HG03108 (cell line): ENCODE measurements around the gene RC3H2.
A peak's percentile ranks its signal among the peaks of the same experiment; 100 is the strongest.
"Not testable (repeated sequence)": the region's sequence is repeated elsewhere in the genome, so short reads cannot be mapped to it uniquely, and the experiment has no call there.

ENCODE experiments used
- ATAC-seq: cut with Tn5 transposase; IDR thresholded peaks from one replicate; pipeline ENCODE4 v1.9.1; 2021; ENCODE audit warnings: moderate library complexity; ENCODE audit not compliant: unreplicated experiment

RC3H2 gene

DNA sequence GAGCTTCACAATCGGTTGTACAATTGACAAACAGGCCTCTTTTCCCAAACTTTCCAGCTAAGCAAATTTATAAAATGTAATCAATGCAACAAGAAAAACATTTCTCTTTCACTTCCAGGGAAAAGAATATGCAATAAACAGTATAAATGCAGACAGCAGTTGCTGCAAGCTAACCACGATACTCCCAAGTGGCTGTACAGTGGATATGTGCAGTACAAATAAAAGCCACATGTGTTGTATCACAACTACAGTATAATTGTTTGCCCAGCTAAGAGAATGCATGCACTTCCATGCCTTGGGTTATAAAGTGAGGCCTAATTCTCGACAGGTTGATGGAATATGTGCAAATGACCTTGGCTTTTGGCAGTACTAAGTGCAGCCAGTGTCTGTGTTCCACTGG is 60.0 kb downstream of the RC3H2 start:
- ATAC-seq: no peak

DNA sequence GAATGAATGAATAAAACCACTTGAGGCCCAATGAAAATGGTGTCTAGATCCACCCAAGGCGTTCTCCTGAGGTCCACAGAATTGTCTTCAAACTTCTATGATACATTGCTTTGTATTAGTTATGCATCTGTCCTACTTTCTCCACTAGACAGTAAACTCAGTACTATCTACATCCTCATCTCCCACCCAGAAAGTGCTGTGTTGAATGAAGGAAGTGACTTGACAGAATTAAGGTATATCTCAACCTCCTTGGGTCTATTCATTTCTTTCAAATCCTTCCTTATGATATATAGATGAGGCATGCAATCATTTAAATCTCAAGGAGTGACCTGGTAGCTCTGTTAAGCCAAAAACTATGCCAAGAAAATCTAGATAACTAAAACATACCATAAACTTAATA is 61.0 kb downstream of the RC3H2 start:
- ATAC-seq: no peak

DNA sequence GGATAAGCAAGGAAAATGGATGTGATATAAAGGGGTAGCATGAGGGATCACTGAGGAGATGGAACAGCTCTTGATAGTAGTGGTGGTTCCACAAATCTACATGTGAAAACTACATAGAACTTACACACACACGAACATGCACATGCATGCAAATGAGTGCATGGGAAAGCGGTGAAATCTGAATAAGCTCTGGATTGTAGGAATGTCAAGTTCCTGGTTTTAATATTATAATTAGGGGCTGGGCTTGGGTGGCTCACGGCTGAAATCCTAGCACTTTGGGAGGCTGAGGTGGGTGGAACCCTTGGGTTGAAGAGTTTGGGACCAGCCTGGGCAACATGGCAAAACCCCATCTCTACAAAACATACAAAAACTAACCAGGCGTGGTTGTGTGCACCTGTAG is 63.7 kb downstream of the RC3H2 start:
- ATAC-seq: no peak

DNA sequence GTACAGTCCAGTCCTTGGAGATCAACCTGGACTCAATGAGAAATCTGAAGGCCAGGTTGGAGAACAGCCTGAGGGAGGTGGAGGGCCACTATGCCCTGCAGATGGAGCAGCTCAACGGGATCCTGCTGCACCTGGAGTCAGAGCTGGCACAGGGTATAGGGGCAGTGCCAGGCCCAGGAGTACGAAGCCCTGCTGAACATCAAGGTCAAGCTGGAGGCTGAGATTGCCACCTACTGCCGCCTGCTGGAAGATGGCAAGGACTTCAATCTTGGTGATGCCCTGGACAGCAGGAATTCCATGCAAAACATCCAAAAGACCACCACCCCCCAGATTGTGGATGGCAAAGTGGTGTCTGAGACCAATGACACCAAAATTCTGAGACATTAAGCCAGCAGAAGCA is 66.7 kb downstream of the RC3H2 start:
- ATAC-seq: not testable (repeated sequence)

DNA sequence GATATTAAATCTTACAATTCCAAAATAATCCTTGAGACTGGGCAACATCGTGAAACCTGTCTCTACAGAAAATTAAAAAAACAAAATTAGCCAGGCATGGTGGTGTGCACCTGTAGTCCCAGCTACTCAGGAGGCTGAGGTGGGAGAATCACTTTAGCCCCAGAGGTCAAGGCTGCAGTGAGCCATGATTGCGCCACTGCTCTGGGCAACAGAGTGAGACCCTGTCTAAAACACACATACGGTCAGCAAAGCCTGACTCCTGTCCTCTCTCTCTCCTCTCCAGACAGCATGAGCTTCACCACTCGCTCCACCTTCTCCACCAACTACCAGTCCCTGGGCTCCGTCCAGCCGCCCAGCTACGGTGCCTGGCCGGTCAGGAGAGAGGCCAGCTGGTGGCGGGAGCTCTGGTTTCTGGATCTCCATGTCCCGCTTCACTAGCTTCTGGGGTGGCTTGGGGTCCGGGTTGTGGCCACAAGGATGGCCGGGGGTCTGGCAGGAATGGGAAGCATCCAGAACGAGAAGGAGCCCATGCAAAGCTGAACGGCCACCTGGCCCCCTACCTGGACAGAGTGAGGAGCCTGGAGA is 67.8 kb downstream of the RC3H2 start:
- no peak for ATAC-seq

DNA sequence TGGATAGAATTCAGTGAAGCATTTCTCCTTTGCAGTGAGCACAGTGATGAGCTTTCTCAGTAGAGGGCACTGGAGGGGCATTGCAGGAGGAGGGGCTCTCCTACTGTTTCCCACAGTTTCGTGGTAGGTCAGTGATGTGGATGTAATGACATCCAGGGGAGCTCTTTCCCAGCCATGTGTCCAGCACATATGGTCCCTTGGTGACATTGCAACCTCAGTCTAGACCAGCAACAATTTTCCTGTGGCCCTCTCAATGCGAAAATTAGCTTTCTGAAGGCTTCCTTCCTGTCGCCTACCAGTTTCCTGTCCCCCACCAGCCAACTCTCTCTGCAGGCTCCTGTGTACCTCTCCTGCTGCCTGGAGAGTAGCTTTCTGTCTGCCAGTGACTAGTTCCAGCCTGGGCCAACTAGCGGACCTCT is 69.8 kb downstream of the RC3H2 start:
- ATAC-seq: no peak

DNA sequence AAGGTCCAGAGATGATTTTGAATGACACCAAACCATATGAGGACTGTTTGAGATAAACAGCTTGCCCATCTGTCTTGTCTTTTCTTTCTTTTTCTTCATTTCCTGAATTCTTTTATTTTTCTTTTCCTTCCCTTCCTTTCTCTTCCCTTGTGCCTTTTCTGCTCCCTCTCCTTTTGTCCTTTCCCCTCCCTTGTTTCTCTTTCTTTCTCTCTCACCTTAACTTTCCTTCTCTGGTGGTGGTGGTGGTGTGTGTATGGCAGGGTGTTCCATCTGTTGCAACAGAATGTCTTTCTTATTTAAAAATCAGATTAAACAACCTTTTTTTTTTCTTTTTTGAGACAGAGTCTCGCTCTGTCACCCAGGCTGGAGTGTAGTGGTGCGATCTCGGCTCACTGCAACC is 73.0 kb downstream of the RC3H2 start:
- ATAC-seq: no peak

DNA sequence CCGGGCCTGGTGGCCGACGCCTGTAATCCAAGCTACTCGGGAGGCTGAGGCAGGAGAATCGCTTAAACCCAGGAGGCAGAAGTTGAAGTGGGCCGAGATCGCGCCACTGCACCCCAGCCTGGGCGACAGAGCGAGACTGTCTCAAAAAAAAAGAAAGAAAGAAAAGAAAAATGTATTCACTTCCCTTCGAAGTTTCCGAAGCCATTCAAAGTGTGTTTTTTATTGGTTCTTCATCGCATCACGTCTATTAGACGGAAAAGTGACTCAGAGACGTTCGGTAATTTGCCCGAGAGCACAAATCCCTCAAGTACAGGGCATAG is 76.2 kb downstream of the RC3H2 start:
- ATAC-seq: not testable (repeated sequence)

DNA sequence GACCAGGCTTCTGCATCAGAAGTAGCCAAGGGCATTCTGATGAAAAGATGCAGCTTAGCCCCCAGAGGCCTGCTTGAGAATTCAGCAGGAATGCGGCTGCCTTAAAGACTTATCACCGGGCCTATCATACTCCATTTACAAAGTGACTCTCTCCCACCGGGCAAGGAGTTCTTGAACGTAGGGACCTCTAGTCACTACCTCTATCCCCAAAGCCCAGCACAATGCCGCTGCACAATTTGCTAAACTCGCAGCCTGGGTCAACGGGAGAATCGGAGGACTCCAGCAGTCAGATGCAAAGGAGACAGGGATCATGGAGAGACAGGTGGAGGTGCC is 77.4 kb downstream of the RC3H2 start:
- ATAC-seq: peak; percentile 10

DNA sequence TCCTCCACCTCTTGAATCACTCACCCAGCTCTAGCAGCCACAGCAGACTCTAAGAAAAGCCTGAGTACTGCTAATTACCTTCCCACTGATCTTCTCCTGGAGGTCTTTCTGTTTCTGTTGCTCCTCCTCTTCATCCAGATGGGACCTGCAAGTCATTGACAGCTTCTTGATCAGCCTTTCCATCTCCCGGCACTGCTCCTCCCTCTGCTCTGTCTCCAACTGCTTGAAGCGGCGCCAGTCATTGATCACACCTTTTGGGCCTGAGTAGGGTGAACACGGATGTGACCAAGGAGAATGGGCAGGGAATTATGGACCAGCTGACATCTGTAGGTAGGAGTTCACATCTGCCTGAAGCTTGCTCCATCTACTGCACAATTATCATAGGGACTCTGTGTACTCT is 82.2 kb downstream of the RC3H2 start:
- ATAC-seq: no peak

DNA sequence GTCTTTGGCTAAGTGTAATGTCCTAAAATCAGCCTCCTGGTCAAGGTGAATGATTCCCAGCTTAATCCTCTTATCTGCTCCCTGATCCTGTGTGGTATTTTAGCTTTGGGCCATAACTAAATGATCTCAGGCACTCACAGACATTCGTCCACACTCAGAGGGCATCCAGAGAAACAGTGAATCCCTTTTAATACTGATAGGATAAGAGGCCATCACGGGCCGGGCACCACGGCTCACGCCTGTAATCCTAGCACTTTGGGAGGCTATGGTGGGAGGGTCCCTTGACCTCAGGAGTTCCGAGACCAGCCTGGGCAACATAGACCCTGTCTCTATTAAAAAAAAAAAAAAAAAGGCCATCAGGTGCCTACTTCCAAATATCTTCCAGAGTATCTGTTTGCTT is 83.1 kb downstream of the RC3H2 start:
- ATAC-seq: no peak

DNA sequence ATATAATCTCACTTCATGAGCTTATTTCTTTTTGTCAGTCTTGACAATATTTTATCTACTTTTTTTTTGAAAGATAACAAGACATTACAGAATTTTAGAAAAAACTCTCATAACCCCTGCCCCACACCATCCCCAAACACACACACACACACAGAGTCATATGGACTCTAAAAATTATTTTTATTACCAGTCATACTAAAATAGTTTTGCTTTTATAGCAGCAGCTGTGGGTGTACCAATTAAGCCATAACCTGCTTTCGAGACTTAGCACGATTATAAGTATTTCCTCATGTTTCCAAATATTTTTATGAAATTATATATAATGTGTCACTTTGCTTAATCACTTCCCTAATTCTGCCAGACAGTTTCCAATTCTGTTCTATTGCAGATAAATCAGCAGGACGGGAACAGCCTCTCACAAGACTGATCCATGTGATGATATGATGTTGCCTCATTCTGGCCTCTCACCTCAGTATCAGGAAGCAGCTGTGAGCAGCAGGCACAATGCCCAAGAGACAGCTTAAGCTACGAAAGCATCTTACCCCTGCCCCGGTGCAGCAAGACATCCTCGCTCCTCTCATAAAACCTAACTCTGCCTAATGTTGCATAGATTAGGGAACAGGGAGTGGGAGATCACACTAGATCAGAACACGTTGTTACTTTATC is 83.7 kb downstream of the RC3H2 start:
- ATAC-seq: no peak

DNA sequence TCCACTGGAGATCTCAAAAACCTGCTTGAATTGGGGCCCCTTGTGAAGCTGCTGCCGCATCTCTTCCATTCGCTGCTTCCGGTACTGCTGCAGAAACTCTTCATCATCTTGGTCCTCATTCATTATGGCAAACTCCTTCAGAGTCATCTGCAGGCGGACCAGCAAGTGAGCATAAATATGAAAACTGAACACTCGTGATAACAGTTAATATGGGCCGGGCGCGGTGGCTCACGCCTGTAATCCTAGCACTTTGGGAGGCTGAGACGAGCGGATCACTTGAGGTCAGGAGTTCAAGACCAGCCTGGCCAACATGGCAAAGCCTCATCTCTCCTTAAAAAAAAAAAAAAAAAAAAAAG is 84.7 kb downstream of the RC3H2 start:
- ATAC-seq: no peak

DNA sequence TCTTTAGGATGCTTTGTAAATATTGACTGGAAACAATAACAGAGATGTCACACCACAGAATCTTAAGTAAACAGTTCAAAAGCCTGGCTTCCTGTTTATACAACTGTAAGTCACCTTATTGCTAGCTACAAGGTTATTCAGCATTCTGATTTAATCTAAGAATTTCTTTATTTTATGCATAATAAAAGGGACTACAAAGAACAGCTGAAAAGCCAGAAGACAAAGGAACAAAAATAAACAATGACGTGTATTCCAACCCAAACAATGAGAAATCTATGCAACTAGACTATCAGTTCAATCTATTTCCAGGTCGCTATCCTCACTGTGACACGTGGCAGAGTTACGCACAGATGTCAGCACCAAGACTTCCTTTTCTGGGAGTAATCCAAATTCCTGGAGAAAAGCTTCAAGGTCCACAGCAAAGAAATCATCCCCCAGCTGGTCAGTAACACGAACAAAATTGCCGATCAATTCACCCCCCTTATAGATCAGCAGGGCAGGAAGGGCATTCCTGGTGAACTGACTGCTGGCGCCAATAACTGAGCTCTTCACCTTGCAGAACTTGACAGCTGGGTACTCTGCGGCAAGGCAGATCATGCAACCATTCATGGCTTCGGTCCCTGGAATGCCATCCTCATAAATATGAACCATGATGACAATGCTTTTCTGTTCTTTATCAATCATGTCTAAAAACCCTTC is 85.2 kb downstream of the RC3H2 start:
- no peak for ATAC-seq

DNA sequence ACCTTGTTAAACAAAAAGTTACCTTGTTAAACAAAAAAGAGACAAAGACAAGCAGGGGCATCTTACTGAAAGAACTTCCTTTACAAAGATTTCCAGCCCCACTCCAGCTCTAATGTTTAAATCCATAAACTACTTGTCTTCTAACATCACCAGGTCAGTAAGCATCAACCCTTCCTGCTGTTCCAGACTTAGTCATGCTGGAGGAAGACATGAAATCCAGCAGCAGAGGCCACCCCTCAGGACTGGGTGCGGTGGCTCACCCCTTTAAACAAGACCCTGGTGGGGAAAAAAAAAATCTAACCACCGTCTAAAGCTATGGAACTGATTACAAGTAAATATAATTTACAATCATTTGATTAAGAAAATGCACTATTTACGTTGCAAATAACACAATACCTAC is 85.8 kb downstream of the RC3H2 start:
- ATAC-seq: no peak

DNA sequence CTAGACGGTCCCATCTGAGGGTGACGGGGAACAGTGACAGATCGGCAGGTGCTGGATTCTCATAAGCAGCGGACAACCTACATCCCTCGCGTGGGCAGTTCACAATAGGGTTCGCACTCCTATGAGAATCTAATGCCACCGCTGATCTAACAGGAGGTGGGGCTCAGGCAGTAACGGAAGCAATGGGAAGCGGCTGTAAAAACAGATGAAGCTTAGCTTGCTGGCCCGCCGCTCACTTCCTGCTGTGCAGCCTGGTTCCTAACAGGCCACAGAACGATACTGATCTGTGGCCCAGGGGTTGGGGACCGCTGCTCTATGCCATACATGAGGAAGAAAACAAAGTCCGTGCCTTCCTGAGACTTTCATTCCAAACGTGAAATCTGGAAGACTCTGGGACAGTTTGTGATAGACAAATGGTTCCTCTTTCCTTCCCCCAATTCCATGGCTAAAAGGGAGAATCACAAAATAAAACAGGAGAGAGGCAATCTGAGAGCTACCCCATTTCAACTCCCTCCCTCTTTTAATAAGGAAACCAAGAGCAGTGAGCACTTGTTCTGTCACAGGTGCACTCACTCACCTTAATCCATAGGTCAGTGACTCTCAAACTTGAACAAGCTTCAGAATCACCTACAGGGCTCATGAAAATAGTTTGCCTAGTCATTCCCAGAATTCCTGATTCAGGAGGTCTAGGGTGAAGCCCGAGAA is 88.8 kb downstream of the RC3H2 start:
- ATAC-seq: no peak

DNA sequence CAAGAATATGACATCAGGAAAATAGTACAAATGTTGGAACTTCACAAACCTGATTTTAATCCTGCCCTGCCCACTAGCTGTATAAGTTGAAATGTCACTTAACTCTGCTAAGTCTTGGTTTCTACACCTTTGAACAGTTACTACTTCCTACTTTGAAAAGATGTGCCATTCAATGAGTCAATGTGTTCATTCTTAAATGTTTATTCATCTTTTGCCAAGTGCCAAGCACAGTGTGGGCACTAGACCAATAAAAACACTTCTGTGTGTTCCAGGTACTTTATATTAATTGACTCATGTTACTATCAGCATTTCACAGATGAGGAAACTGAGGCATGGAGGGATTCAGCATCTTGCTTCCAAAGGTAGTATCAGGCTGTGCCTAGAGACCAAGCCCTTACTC is 89.6 kb downstream of the RC3H2 start:
- no peak for ATAC-seq

DNA sequence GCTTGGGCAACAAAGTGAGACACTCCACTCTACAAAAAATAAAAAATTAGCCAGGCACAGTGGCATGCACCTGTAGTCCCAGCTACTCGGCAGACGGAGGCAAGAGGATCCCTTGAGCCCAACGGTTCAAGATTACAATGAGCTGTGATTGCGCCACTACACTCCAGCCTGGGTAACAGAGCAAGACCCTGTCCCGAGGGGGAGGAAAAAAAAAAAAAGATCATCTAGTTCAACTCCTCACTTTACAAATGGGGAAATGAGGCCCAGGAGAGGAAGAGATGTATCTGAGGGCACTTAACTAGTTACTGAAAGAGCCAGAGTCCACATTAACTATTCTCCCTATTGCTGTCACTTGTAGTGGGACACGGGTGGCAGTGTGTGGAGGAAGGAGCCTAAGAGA is 90.6 kb downstream of the RC3H2 start:
- no peak for ATAC-seq

DNA sequence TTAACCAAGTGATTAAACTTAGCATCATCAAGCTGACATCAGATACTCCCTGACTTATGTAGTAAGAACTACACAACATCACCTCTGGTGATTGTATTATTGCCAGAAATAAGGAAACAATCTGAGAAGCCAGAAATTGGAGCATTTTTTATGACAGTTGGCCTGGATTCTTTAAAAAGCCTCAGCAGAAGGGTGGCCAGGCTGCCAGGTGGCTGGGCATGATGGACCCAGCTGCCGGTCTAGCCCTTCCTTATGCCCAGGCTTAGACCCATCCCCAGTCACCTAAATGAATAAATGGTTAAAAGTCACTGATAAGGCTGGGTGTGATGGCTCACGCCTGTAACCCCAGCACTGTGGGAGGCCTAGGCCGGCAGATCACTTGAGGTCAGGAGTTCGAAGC is 92.4 kb downstream of the RC3H2 start:
- ATAC-seq: no peak

DNA sequence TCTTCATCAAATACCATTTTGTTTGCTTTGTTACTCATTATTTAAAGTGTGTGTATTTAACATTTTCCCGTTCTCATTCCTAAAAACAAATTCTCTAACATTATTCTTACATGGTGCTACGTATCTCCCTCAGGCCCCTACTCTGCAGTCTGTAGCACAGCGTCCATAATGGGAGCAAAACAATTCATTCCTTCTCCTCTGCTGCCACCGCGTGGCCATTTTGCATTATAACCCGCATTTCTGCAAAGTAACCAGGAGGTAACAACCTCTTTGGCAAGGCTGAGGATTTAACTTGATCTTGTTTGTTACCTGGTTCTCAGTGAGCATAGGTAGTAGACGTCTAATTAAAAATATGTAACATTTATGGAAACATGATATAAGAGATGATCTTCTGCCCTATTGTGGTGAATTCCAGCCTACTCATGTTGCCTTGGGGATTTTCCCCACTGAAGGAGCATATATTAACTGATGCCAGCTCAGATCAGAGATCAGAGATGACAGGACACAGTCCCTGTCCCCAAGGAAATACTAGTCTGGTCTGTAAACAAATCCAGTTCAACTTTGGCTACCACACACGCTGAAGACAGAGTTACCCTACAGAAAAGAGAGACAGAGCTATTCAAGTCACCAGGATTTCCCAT is 94.7 kb downstream of the RC3H2 start:
- peak; percentile 84 for ATAC-seq

DNA sequence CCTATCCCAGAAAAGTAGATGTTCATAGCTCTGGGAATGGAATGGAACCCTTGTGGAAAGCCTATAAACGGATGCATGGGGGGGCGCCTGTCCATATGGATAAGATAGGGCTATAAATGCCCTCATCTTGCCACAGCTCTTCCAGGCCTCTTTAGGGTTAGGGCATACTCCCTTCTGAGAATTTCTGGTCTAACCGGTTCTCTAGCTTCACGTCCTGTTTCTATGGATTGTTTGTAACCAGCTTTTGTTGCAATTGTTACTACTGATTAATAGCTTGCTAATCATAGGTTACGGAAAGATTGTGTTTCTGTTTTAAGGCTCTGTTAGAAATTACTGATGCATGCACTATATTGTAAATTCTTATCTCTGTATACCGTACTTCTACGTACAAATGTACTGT is 95.9 kb downstream of the RC3H2 start:
- not testable (repeated sequence) for ATAC-seq

DNA sequence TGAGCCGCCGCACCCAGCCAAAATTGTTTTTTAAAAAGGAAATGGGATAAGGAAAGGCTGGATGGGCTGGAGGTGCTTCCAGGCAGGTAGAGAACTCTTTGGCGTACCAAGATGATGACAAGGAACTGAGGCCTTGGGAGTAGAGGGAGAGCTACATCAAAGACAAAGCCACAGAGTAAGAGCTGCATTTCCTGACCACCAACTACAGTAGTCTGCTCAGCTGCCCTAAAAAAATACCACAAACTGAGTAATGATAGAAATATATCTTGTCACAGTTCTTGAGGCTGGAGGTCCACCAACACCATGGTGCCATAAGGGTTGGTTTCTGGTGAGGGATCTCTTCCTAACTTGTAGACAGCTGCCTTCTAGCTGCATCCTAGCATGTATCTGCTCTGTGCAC is 97.0 kb downstream of the RC3H2 start:
- no peak for ATAC-seq
